Measurements from ENCODE around the gene OR2J3. TPM values are rescaled to one million over a fixed set of nuclear protein-coding genes. Genes with fewer than 3 reads are reported as not detected.

The OR2J3 gene
- total RNA-seq, 1 experiment from 2014 or later: not detected

DNA sequence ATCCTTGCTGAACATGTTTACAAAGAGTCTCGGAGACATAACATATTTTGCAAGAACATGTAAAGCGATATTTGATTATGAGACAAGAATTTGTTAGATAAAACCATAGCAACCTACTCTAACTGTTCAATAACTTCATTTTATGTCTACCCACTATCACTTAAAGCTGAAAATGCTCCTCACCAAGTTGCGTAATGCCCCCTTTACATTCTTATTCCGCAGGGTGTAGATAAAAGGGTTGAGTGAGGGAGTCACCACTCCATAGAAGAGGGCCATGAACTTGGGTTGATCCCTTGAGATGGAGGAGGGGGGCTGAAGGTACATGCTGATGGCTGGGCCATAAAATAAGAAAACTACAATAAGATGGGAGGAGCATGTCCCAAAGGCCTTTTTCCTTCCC, 29.9 kb downstream of the OR2J3 start:
- H3K27me3 Mint-ChIP-seq (ENCODE audit: low read depth): no peaks in the 10 kb centered on the region; the same call in 1 of the 2 replicates
- H3K4me1 Mint-ChIP-seq: no peaks in the 10 kb centered on the region
- H3K4me3 Mint-ChIP-seq: no peak overlapping the region
- H3K36me3 Mint-ChIP-seq: peaks cover 7% of the 10 kb centered on the region
- ChIA-PET CTCF (no interaction called here), POLR2A (no interaction called here)
- DNase-seq (ENCODE audit: low spot score): no peak
- peaks cover 11% of the 10 kb centered on the region for H3K9me3 Mint-ChIP-seq
- ATAC-seq: no peak
- H3K27ac Mint-ChIP-seq: no peak overlapping the region
- no peak for TF ChIP-seq FOXJ3 (CRISPR knock-in tag; IDR thresholded peaks at IDR 0.05; ENCODE audit: borderline replicate concordance)
- TF ChIP-seq STAT6 (CRISPR knock-in tag; conservative IDR thresholded peaks at IDR 0.05; ENCODE audit: low read depth): no peak
- TF ChIP-seq ETV6 (CRISPR knock-in tag; IDR thresholded peaks at IDR 0.05): no peak
- no peak for TF ChIP-seq E2F4 (CRISPR knock-in tag; IDR thresholded peaks at IDR 0.05; ENCODE audit: borderline replicate concordance, low read depth)
- TF ChIP-seq, protein P1, sequence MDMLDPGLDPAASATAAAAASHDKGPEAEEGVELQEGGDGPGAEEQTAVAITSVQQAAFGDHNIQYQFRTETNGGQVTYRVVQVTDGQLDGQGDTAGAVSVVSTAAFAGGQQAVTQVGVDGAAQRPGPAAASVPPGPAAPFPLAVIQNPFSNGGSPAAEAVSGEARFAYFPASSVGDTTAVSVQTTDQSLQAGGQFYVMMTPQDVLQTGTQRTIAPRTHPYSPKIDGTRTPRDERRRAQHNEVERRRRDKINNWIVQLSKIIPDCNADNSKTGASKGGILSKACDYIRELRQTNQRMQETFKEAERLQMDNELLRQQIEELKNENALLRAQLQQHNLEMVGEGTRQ (CRISPR knock-in tag; IDR thresholded peaks at IDR 0.05): no peak
- TF ChIP-seq, protein P2, sequence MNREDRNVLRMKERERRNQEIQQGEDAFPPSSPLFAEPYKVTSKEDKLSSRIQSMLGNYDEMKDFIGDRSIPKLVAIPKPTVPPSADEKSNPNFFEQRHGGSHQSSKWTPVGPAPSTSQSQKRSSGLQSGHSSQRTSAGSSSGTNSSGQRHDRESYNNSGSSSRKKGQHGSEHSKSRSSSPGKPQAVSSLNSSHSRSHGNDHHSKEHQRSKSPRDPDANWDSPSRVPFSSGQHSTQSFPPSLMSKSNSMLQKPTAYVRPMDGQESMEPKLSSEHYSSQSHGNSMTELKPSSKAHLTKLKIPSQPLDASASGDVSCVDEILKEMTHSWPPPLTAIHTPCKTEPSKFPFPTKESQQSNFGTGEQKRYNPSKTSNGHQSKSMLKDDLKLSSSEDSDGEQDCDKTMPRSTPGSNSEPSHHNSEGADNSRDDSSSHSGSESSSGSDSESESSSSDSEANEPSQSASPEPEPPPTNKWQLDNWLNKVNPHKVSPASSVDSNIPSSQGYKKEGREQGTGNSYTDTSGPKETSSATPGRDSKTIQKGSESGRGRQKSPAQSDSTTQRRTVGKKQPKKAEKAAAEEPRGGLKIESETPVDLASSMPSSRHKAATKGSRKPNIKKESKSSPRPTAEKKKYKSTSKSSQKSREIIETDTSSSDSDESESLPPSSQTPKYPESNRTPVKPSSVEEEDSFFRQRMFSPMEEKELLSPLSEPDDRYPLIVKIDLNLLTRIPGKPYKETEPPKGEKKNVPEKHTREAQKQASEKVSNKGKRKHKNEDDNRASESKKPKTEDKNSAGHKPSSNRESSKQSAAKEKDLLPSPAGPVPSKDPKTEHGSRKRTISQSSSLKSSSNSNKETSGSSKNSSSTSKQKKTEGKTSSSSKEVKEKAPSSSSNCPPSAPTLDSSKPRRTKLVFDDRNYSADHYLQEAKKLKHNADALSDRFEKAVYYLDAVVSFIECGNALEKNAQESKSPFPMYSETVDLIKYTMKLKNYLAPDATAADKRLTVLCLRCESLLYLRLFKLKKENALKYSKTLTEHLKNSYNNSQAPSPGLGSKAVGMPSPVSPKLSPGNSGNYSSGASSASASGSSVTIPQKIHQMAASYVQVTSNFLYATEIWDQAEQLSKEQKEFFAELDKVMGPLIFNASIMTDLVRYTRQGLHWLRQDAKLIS (CRISPR knock-in tag; IDR thresholded peaks at IDR 0.05; ENCODE audit: borderline replicate concordance): no peak
- no peak for TF ChIP-seq ZNF416 (CRISPR knock-in tag; IDR thresholded peaks at IDR 0.05)
- no peak for TF ChIP-seq IRF1 (CRISPR knock-in tag; IDR thresholded peaks at IDR 0.05)
- TF ChIP-seq KAT7 (CRISPR knock-in tag; IDR thresholded peaks at IDR 0.05; ENCODE audit: borderline replicate concordance): no peak
- TF ChIP-seq FOXP4 (CRISPR knock-in tag; IDR thresholded peaks at IDR 0.05): no peak
- TF ChIP-seq, protein P3, sequence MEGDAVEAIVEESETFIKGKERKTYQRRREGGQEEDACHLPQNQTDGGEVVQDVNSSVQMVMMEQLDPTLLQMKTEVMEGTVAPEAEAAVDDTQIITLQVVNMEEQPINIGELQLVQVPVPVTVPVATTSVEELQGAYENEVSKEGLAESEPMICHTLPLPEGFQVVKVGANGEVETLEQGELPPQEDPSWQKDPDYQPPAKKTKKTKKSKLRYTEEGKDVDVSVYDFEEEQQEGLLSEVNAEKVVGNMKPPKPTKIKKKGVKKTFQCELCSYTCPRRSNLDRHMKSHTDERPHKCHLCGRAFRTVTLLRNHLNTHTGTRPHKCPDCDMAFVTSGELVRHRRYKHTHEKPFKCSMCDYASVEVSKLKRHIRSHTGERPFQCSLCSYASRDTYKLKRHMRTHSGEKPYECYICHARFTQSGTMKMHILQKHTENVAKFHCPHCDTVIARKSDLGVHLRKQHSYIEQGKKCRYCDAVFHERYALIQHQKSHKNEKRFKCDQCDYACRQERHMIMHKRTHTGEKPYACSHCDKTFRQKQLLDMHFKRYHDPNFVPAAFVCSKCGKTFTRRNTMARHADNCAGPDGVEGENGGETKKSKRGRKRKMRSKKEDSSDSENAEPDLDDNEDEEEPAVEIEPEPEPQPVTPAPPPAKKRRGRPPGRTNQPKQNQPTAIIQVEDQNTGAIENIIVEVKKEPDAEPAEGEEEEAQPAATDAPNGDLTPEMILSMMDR (IDR thresholded peaks at IDR 0.05): no peak
- no peak for TF ChIP-seq TEAD1 (CRISPR knock-in tag; IDR thresholded peaks at IDR 0.05)
- TF ChIP-seq, protein P4, sequence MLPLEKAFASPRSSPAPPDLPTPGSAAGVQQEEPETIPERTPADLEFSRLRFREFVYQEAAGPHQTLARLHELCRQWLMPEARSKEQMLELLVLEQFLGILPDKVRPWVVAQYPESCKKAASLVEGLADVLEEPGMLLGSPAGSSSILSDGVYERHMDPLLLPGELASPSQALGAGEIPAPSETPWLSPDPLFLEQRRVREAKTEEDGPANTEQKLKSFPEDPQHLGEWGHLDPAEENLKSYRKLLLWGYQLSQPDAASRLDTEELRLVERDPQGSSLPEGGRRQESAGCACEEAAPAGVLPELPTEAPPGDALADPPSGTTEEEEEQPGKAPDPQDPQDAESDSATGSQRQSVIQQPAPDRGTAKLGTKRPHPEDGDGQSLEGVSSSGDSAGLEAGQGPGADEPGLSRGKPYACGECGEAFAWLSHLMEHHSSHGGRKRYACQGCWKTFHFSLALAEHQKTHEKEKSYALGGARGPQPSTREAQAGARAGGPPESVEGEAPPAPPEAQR (CRISPR knock-in tag; IDR thresholded peaks at IDR 0.05): no peak
- TF ChIP-seq, protein P5, sequence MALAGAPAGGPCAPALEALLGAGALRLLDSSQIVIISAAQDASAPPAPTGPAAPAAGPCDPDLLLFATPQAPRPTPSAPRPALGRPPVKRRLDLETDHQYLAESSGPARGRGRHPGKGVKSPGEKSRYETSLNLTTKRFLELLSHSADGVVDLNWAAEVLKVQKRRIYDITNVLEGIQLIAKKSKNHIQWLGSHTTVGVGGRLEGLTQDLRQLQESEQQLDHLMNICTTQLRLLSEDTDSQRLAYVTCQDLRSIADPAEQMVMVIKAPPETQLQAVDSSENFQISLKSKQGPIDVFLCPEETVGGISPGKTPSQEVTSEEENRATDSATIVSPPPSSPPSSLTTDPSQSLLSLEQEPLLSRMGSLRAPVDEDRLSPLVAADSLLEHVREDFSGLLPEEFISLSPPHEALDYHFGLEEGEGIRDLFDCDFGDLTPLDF (CRISPR knock-in tag; IDR thresholded peaks at IDR 0.05): no peak
- no peak for TF ChIP-seq JAZF1 (CRISPR knock-in tag; IDR thresholded peaks at IDR 0.05)
- TF ChIP-seq ATF6 (CRISPR knock-in tag; IDR thresholded peaks at IDR 0.05): no peak
